ENCODE data around the gene BMP2K. TPM values are rescaled to one million over a fixed set of nuclear protein-coding genes. Genes with fewer than 3 reads are reported as not detected.

The BMP2K gene
- total and polyA plus RNA-seq, 4 donors: 4.4 to 138 (median 19.3) TPM

DNA sequence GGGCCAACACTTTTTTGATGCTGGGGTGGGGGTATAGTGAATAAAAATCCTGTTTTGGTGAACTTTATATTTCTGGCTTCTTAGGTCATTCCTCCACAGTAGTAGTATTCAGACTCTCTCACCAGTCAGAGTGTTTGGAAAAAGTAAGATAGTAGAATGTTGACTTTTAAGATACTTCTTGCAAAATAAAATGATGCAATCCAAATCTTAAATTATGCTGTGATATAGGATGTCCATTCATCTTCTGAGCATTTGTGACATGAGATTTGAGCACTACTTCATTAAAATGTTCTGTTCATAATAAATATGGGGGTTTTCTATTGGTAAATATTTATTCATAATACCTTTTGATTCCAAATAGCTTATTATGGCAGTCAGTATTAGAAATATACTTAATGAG is 70.1 kb downstream of the BMP2K start:
- peaks cover 0 to 3% (median under 1%) of the 10 kb centered on the region in 4 donors for H3K4me1 ChIP-seq (ENCODE audit: control insufficient read depth in 4 of 4, insufficient read depth in 4 of 4, low read length in 3 of 4)
- H3K4me3 ChIP-seq (ENCODE audit: low read depth in 1 of 3, low read length in 3 of 3): no peak overlapping the region
- no peak overlapping the region for H3K27ac ChIP-seq (ENCODE audit: low read depth in 1 of 2, low read length in 2 of 2)
- no peak for DNase-seq (ENCODE audit: low spot score)
- no peak for TF ChIP-seq HNF4G (IDR thresholded peaks at IDR 0.05)
- no peak for TF ChIP-seq YY1 (IDR thresholded peaks at IDR 0.05)
- TF ChIP-seq FOXA1 (IDR thresholded peaks at IDR 0.05): no peak
- no peak for TF ChIP-seq RXRA (IDR thresholded peaks at IDR 0.05)
- no peak for TF ChIP-seq ATF3 (IDR thresholded peaks at IDR 0.05)
- TF ChIP-seq MAX (IDR thresholded peaks at IDR 0.05): no peak
- no peak for TF ChIP-seq REST (IDR thresholded peaks at IDR 0.05)
- no peak for TF ChIP-seq FOXA2 (IDR thresholded peaks at IDR 0.05)
- TF ChIP-seq TAF1 (conservative IDR thresholded peaks at IDR 0.05): no peak
- no peak for TF ChIP-seq GABPA (IDR thresholded peaks at IDR 0.05 in 1 of 2, conservative IDR thresholded peaks at IDR 0.05 in 1 of 2)
- TF ChIP-seq JUND (IDR thresholded peaks at IDR 0.05): no peak
- TF ChIP-seq RAD21 (IDR thresholded peaks at IDR 0.05): no peak
- TF ChIP-seq HNF4A (conservative IDR thresholded peaks at IDR 0.05): no peak
- TF ChIP-seq SP1 (IDR thresholded peaks at IDR 0.05): no peak
- H3K9ac ChIP-seq (ENCODE audit: low read depth in 1 of 2, low read length in 2 of 2): no peak overlapping the region
- H3K36me3 ChIP-seq (ENCODE audit: control insufficient read depth in 4 of 4, insufficient read depth in 3 of 4, low read depth in 1 of 4, low read length in 3 of 4): peaks cover 0 to 9% (median under 1%) of the 10 kb centered on the region in 4 donors
- no peaks in the 10 kb centered on the region for H3K27me3 ChIP-seq (ENCODE audit: control insufficient read depth in 4 of 4, insufficient read depth in 4 of 4, low read length in 3 of 4)
- H3K9me3 ChIP-seq (ENCODE audit: control insufficient read depth in 4 of 4, low read length in 3 of 4): no peaks in the 10 kb centered on the region

GRCh38 chr4:78862314-78862737 is 86.2 kb downstream of the BMP2K start:
- Histone ChIP-seq H3K9ac (ENCODE audit: low read depth in 1 of 2, low read length in 2 of 2) (no peak overlapping the region), H3K27ac (ENCODE audit: low read depth in 1 of 2, low read length in 2 of 2) (no peak overlapping the region), H3K36me3 (ENCODE audit: control insufficient read depth in 4 of 4, insufficient read depth in 3 of 4, low read depth in 1 of 4, low read length in 3 of 4) (peaks cover 0 to 4% (median 0%) of the 10 kb centered on the region in 4 donors), H3K4me1 (ENCODE audit: control insufficient read depth in 4 of 4, insufficient read depth in 4 of 4, low read length in 3 of 4) (peaks cover 0 to 22% (median 6%) of the 10 kb centered on the region in 4 donors), H3K27me3 (ENCODE audit: control insufficient read depth in 4 of 4, insufficient read depth in 4 of 4, low read length in 3 of 4) (no peaks in the 10 kb centered on the region), H3K9me3 (ENCODE audit: control insufficient read depth in 4 of 4, low read length in 3 of 4) (no peaks in the 10 kb centered on the region), H3K4me3 (ENCODE audit: low read depth in 1 of 3, low read length in 3 of 3) (no peak overlapping the region)
- 63% methylated on average over 2 of the region's 2 CpGs for WGBS
- TF ChIP-seq REST (IDR thresholded peaks at IDR 0.05) (peak; percentile 59), MAX (IDR thresholded peaks at IDR 0.05) (peak; percentile 32), ATF3 (IDR thresholded peaks at IDR 0.05) (peak; percentile 73), NR2F2 (IDR thresholded peaks at IDR 0.05) (no peak), HNF4A (conservative IDR thresholded peaks at IDR 0.05) (peak; percentile 93 to 97), HNF4G (IDR thresholded peaks at IDR 0.05) (peak; percentile 87), FOXA2 (IDR thresholded peaks at IDR 0.05) (peak; percentile 36), RXRA (IDR thresholded peaks at IDR 0.05) (peak; percentile 60 to 69), YY1 (IDR thresholded peaks at IDR 0.05) (peak; percentile 36), JUND (IDR thresholded peaks at IDR 0.05) (peak; percentile 24 to 28), GABPA (IDR thresholded peaks at IDR 0.05 in 1 of 2, conservative IDR thresholded peaks at IDR 0.05 in 1 of 2) (no peak), RAD21 (IDR thresholded peaks at IDR 0.05) (peak; percentile 25 to 56), EGR1 (IDR thresholded peaks at IDR 0.05; ENCODE audit: low read depth in 2 of 2) (no peak), TAF1 (conservative IDR thresholded peaks at IDR 0.05) (no peak), FOXA1 (IDR thresholded peaks at IDR 0.05) (no peak), SP1 (IDR thresholded peaks at IDR 0.05) (peak; percentile 72)
- TF ChIP-seq, protein P1, sequence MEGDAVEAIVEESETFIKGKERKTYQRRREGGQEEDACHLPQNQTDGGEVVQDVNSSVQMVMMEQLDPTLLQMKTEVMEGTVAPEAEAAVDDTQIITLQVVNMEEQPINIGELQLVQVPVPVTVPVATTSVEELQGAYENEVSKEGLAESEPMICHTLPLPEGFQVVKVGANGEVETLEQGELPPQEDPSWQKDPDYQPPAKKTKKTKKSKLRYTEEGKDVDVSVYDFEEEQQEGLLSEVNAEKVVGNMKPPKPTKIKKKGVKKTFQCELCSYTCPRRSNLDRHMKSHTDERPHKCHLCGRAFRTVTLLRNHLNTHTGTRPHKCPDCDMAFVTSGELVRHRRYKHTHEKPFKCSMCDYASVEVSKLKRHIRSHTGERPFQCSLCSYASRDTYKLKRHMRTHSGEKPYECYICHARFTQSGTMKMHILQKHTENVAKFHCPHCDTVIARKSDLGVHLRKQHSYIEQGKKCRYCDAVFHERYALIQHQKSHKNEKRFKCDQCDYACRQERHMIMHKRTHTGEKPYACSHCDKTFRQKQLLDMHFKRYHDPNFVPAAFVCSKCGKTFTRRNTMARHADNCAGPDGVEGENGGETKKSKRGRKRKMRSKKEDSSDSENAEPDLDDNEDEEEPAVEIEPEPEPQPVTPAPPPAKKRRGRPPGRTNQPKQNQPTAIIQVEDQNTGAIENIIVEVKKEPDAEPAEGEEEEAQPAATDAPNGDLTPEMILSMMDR (IDR thresholded peaks at IDR 0.05; ENCODE audit: low read depth, low read length, missing input control): no peak
- TF ChIP-seq, protein P2, sequence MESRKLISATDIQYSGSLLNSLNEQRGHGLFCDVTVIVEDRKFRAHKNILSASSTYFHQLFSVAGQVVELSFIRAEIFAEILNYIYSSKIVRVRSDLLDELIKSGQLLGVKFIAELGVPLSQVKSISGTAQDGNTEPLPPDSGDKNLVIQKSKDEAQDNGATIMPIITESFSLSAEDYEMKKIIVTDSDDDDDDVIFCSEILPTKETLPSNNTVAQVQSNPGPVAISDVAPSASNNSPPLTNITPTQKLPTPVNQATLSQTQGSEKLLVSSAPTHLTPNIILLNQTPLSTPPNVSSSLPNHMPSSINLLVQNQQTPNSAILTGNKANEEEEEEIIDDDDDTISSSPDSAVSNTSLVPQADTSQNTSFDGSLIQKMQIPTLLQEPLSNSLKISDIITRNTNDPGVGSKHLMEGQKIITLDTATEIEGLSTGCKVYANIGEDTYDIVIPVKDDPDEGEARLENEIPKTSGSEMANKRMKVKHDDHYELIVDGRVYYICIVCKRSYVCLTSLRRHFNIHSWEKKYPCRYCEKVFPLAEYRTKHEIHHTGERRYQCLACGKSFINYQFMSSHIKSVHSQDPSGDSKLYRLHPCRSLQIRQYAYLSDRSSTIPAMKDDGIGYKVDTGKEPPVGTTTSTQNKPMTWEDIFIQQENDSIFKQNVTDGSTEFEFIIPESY (IDR thresholded peaks at IDR 0.05): peak; percentile 25
- DNase-seq (ENCODE audit: low spot score): no peak
